Spleen (tissue), 11 donors: Measurements from ENCODE around the gene TMEM174. TPM values are rescaled to one million over a fixed set of nuclear protein-coding genes. Genes with fewer than 3 reads are reported as not detected.

Experiments used
- DNase-seq: peaks from one replicate; pipeline ENCODE4 v3.0.0-alpha.2; 2020
- H3K27ac ChIP-seq, 8 donors: fragments of 200-600 bp; sonication (generic) in 7 of 8; 1 replicate in 4 of 8; 2 replicates in 4 of 8; pipeline versions ENCODE4 v1.5.0 to v1.8.0; 2016 to 2021; ENCODE audit warnings: inconsistent platforms in 4 of 8, mild to moderate bottlenecking in 4 of 8, moderate library complexity in 1 of 8
- H3K27me3 ChIP-seq, 7 donors: fragments of 200-600 bp; sonication (generic) in 6 of 7; replicated peaks in 1 of 7; 1 replicate in 4 of 7; 2 replicates in 3 of 7; pipeline versions ENCODE4 v1.5.0 to v1.8.0; 2016 to 2021; ENCODE audit warnings: inconsistent platforms in 3 of 7, mild to moderate bottlenecking in 1 of 7
- H3K36me3 ChIP-seq, 6 donors: fragments of 200-600 bp; sonication (generic) in 5 of 6; 1 replicate in 4 of 6; 2 replicates in 2 of 6; pipeline versions ENCODE4 v1.5.0 to v1.8.0; 2016 to 2021; ENCODE audit warnings: inconsistent platforms in 2 of 6
- H3K4me1 ChIP-seq, 6 donors: fragments of 200-600 bp; sonication (generic) in 5 of 6; 1 replicate in 3 of 6; 2 replicates in 3 of 6; pipeline versions ENCODE4 v1.5.0 to v1.8.0; 2016 to 2021; ENCODE audit warnings: inconsistent platforms in 3 of 6
- H3K4me3 ChIP-seq, 8 donors: fragments of 200-600 bp; sonication (generic) in 7 of 8; 1 replicate in 4 of 8; 2 replicates in 4 of 8; pipeline versions ENCODE4 v1.5.0 to v1.8.0; 2016 to 2021; ENCODE audit warnings: inconsistent platforms in 4 of 8, mild to moderate bottlenecking in 4 of 8, moderate library complexity in 2 of 8
- H3K9me3 ChIP-seq, 8 donors: fragments of 200-600 bp; sonication (generic) in 7 of 8; 1 replicate in 4 of 8; 2 replicates in 4 of 8; pipeline versions ENCODE4 v1.5.0 to v1.8.0; 2016 to 2021; ENCODE audit warnings: inconsistent platforms in 4 of 8
- CTCF ChIP-seq, 11 experiments: fragments of 200-600 bp in 7 of 11; fragments of 450-650 bp in 4 of 11; sonication (generic) in 4 of 11; IDR thresholded peaks in 8 of 11; conservative IDR thresholded peaks in 3 of 11; 1 replicate in 7 of 11; 2 replicates in 4 of 11; pipeline versions ENCODE4 v1.4.0 to v1.8.0; 2016 to 2021; ENCODE audit warnings: antibody characterized with exemption in 11 of 11, inconsistent platforms in 4 of 11, mild to moderate bottlenecking in 1 of 11
- POLR2A ChIP-seq, 3 donors: fragments of 450-650 bp; IDR thresholded peaks; one replicate each; pipeline ENCODE4 v1.5.1; 2017; ENCODE audit warnings: antibody characterized with exemption in 3 of 3, mild to moderate bottlenecking in 1 of 3
- POLR2AphosphoS5 ChIP-seq, 3 donors: sonication (generic); formaldehyde crosslinking; IDR thresholded peaks; one replicate each; pipeline ENCODE4 v1.5.1; 2017; ENCODE audit warnings: antibody characterized with exemption in 3 of 3
- WGBS, 5 donors: extraction: QIAGEN DNeasy Blood & Tissue Kit in 3 of 5; methylation state at CpG; one replicate each; pipeline versions ENCODE4 v1.1.5 to v1.1.7; 2013 to 2018; 5-methylcytosine and 5-hydroxymethylcytosine counted together
- intact Hi-C: fragments of 100-400 bp; cut with DNase I; formaldehyde crosslinking; loops from one replicate; pipeline ENCODE4 v1.15.0; 2023; ENCODE audit warnings: low total_unique reads
- polyA plus RNA-seq, 3 donors: library from polyadenylated mRNA; stranded (reverse); fragments of 200-250 nt; gene quantifications; one replicate each; pipeline ENCODE4 v1.2.1, GENCODE V29; 2013
- total RNA-seq, 7 donors: library from RNA; depleted of rRNA in 3 of 7; stranded (reverse); fragments of >200 nt in 3 of 7; fragmentation: NEBNext Ultra II Directional in 4 of 7; extraction: Animal tissue kit (Norgen Biotek cat#: 25700) in 4 of 7; gene quantifications; one replicate each; pipeline versions ENCODE4 v1.1.0 to v1.2.1, GENCODE V29; 2016 to 2021
- donor health status: healthy with polysubstance abuse.
- donor health status: DM: no; HTN: no; CAD: no; lungs with moderate emphysema.
- donor health status: DM: no; HTN: no; CAD: no.
- donor health status: Bipolar disorder and iron deficiency.
- donor health status: healthy.
- donor health status: DM: no; HTN: no; CAD: no.
- donor health status: DM: yes; HTN: yes; CAD: no.

Gene TMEM174
- total and polyA plus RNA-seq, 10 donors = not detected

- no peak for DNase-seq
- no peak for TF ChIP-seq CTCF (IDR thresholded peaks at IDR 0.05 in 8 of 11, conservative IDR thresholded peaks at IDR 0.05 in 3 of 11)
- TF ChIP-seq POLR2A (IDR thresholded peaks at IDR 0.05) = no peak
- TF ChIP-seq POLR2AphosphoS5 (IDR thresholded peaks at IDR 0.05) = no peak
- Histone ChIP-seq H3K27ac (no peak overlapping the region), H3K4me1 (peaks cover 0 to 4% (median 0%) of the 10 kb centered on the region in 6 donors), H3K4me3 (no peak overlapping the region), H3K36me3 (no peaks in the 10 kb centered on the region), H3K9me3 (peaks cover 0 to 7% (median 0%) of the 10 kb centered on the region in 8 donors), H3K27me3 (peaks cover 0 to 94% (median 0%) of the 10 kb centered on the region in 7 donors)
- intact Hi-C loops = no loop called here
Observed at GRCh38 chr5:73171495-73171894, 1.5 kb upstream of the TMEM174 start.

DNA sequence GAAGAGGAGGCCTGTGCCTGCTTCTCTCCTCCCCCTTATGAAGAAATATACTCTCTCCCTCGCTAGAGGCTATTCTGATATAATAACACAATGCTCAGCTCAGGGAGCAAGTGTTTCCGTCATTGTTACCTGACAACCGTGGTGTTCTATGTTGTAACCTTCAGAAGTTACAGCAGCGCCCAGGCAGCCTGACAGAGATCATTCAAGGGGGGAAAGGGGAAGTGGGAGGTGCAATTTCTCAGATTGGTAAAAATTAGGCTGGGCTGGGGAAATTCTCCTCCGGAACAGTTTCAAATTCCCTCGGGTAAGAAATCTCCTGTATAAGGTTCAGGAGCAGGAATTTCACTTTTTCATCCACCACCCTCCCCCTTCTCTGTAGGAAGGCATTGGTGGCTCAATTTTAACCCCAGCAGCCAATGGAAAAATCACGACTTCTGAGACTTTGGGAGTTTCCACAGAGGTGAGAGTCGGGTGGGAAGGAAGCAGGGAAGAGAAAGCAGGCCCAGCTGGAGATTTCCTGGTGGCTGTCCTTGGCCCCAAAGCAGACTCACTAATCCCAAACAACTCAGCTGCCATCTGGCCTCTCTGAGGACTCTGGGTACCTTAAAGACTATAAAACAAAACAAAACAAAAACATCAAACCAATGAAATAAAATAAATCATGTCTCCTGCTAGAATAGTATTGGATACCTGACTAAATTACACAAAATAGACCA, 1.3 kb downstream of the TMEM174 start:
- H3K4me1 ChIP-seq = peaks cover 0 to 4% (median 0%) of the 10 kb centered on the region in 6 donors
- WGBS, 5 donors = 33 to 43% (median 37%) methylated on average over 8 of the region's 8 CpGs
- H3K4me3 ChIP-seq = no peak overlapping the region
- no peak for TF ChIP-seq POLR2A (IDR thresholded peaks at IDR 0.05)
- TF ChIP-seq POLR2AphosphoS5 (IDR thresholded peaks at IDR 0.05) = no peak
- TF ChIP-seq CTCF (IDR thresholded peaks at IDR 0.05 in 8 of 11, conservative IDR thresholded peaks at IDR 0.05 in 3 of 11) = no peak
- no peak for DNase-seq
- intact Hi-C loops = no loop called here
- peaks cover 0 to 95% (median 0%) of the 10 kb centered on the region in 7 donors for H3K27me3 ChIP-seq
- H3K27ac ChIP-seq = no peak overlapping the region
- no peaks in the 10 kb centered on the region for H3K36me3 ChIP-seq
- peaks cover 0 to 7% (median 0%) of the 10 kb centered on the region in 8 donors for H3K9me3 ChIP-seq

- TF ChIP-seq POLR2AphosphoS5 (IDR thresholded peaks at IDR 0.05) = no peak
- TF ChIP-seq CTCF (IDR thresholded peaks at IDR 0.05 in 8 of 11, conservative IDR thresholded peaks at IDR 0.05 in 3 of 11) = no peak
- no peak for TF ChIP-seq POLR2A (IDR thresholded peaks at IDR 0.05)
- Histone ChIP-seq H3K9me3 (peaks cover 0 to 2% (median 0%) of the 10 kb centered on the region in 8 donors), H3K4me3 (no peak overlapping the region), H3K4me1 (peaks cover 0 to 4% (median 0%) of the 10 kb centered on the region in 6 donors), H3K36me3 (no peaks in the 10 kb centered on the region), H3K27ac (no peak overlapping the region), H3K27me3 (peaks cover 0 to 98% (median 10%) of the 10 kb centered on the region in 7 donors)
- DNase-seq = no peak
- intact Hi-C loops = no loop called here
- 75 to 88% (median 85%) methylated on average over 2 of the region's 2 CpGs for WGBS, 5 donors
Observed at GRCh38 chr5:73176250-73176649, 3.3 kb downstream of the TMEM174 start.

GRCh38 chr5:73178265-73178664, 5.3 kb downstream of the TMEM174 start:
- no peak overlapping the region for H3K4me3 ChIP-seq
- no peak overlapping the region for H3K27ac ChIP-seq
- no peaks in the 10 kb centered on the region for H3K9me3 ChIP-seq
- no peak for DNase-seq
- H3K4me1 ChIP-seq = peaks cover 0 to 4% (median 0%) of the 10 kb centered on the region in 6 donors
- TF ChIP-seq POLR2A (IDR thresholded peaks at IDR 0.05) (no peak), POLR2AphosphoS5 (IDR thresholded peaks at IDR 0.05) (no peak), CTCF (IDR thresholded peaks at IDR 0.05 in 8 of 11, conservative IDR thresholded peaks at IDR 0.05 in 3 of 11) (no peak)
- WGBS, 5 donors = 81 to 89% (median 85%) methylated on average over 4 to 5 of the region's 5 CpGs
- H3K27me3 ChIP-seq = peaks cover 0 to 88% (median 10%) of the 10 kb centered on the region in 7 donors
- H3K36me3 ChIP-seq = no peaks in the 10 kb centered on the region
- intact Hi-C loops = no loop called here
